Natural killer cell (primary cell): ENCODE measurements around the gene UFD1. TPM values are rescaled to one million over a fixed set of nuclear protein-coding genes. Genes with fewer than 3 reads are reported as not detected.

ENCODE experiments used
- ATAC-seq, 3 donors: fragments of 150-1000 bp in 2 of 3; fragments of 200-7000 bp in 1 of 3; cut with Tn5 transposase; 1 replicate in 1 of 3; 2 replicates in 2 of 3; pipeline ENCODE4 v1.10.0; 2021; ENCODE audit warnings: mild to moderate bottlenecking in 2 of 3, moderate library complexity in 2 of 3
- DNase-seq, 2 donors: peaks; one replicate each; pipeline versions ENCODE4 v3.0.0 to v3.0.0-alpha.2; 2013 to 2021; ENCODE audit warnings: mixed read lengths in 1 of 2
- H3K27ac ChIP-seq: one replicate; pipeline ENCODE4 v1.5.1; 2013; ENCODE audit warnings: mild to moderate bottlenecking, low read length
- H3K27me3 ChIP-seq: one replicate; pipeline ENCODE4 v1.6.1; 2013; ENCODE audit warnings: low read length; ENCODE audit not compliant: control insufficient read depth, insufficient read depth
- H3K36me3 ChIP-seq: one replicate; pipeline ENCODE4 v1.6.1; 2013; ENCODE audit warnings: low read length; ENCODE audit not compliant: control insufficient read depth, insufficient read depth
- H3K4me1 ChIP-seq: one replicate; pipeline ENCODE4 v1.6.1; 2013; ENCODE audit warnings: low read length; ENCODE audit not compliant: control insufficient read depth, insufficient read depth
- H3K4me3 ChIP-seq: one replicate; pipeline ENCODE4 v1.5.1; 2013; ENCODE audit warnings: low read length
- H3K9me3 ChIP-seq: one replicate; pipeline ENCODE4 v1.6.1; 2013; ENCODE audit warnings: low read length; ENCODE audit not compliant: control insufficient read depth, insufficient read depth
- H3K27ac Mint-ChIP-seq, 2 donors: one replicate each; pipeline ENCODE4 v1.8.0; 2022; ENCODE audit warnings: mild to moderate bottlenecking in 2 of 2, mixed read lengths in 2 of 2, moderate library complexity in 1 of 2
- H3K27me3 Mint-ChIP-seq, 2 donors: one replicate each; pipeline ENCODE4 v1.8.0; 2022; ENCODE audit warnings: low read depth in 2 of 2, mixed read lengths in 2 of 2
- H3K36me3 Mint-ChIP-seq: one replicate; pipeline ENCODE4 v1.8.0; 2022; ENCODE audit warnings: mixed read lengths
- H3K4me1 Mint-ChIP-seq, 2 donors: one replicate each; pipeline ENCODE4 v1.8.0; 2022; ENCODE audit warnings: mixed read lengths in 2 of 2
- H3K4me3 Mint-ChIP-seq: one replicate; pipeline ENCODE4 v1.8.0; 2022; ENCODE audit warnings: mild to moderate bottlenecking, moderate library complexity, mixed read lengths
- H3K9me3 Mint-ChIP-seq, 2 donors: one replicate each; pipeline ENCODE4 v1.8.0; 2022; ENCODE audit warnings: mixed read lengths in 2 of 2
- CTCF ChIP-seq: fragments of 200-600 bp; IDR thresholded peaks from one replicate; pipeline ENCODE4 v1.8.0; 2022; ENCODE audit warnings: antibody characterized with exemption
- WGBS: methylation state at CpG from one replicate; pipeline ENCODE4 v1.1.7; 2013; ENCODE audit warnings: missing lambda C conversion rate; ENCODE audit not compliant: insufficient coverage; 5-methylcytosine and 5-hydroxymethylcytosine counted together
- intact Hi-C: fragments of 100-400 bp; cut with micrococcal nuclease; formaldehyde crosslinking; loops from one replicate; pipeline ENCODE4 v1.14.2; 2022
- total RNA-seq, 4 donors: library from RNA; stranded (reverse); fragments of 120-200 nt in 1 of 4; gene quantifications; one replicate each; pipeline versions ENCODE4 v1.2.3 to v1.2.4, GENCODE V29; 2013 to 2022

Gene UFD1
- total RNA-seq, 3 donors from 2014 or later (not counting 1 experiment from before 2014, with no cell fraction given) = 73.8 to 101 (median 77.8) TPM

- H3K36me3 Mint-ChIP-seq = peaks cover 8% of the 10 kb centered on the region
- ATAC-seq (no peak), DNase-seq (no peak)
- H3K4me1 ChIP-seq = no peaks in the 10 kb centered on the region
- TF ChIP-seq CTCF = no peak
- H3K27ac Mint-ChIP-seq = peak overlapping the region; percentile 2 to 3
- no peak overlapping the region for H3K4me3 ChIP-seq
- no peaks in the 10 kb centered on the region for H3K9me3 ChIP-seq
- intact Hi-C loops = no loop called here
- no peaks in the 10 kb centered on the region for H3K9me3 Mint-ChIP-seq
- peaks cover 16 to 34% of the 10 kb centered on the region in 2 donors for H3K4me1 Mint-ChIP-seq
- no peak overlapping the region for H3K27ac ChIP-seq
- no peak overlapping the region for H3K4me3 Mint-ChIP-seq
- H3K36me3 ChIP-seq = peaks cover 53% of the 10 kb centered on the region
- no peaks in the 10 kb centered on the region for H3K27me3 ChIP-seq
- no peaks in the 10 kb centered on the region for H3K27me3 Mint-ChIP-seq
- 96% methylated on average over 4 of the region's 4 CpGs for WGBS
Measured at GRCh38 chr22:19401483-19401882, 77.5 kb downstream of the UFD1 start.

- Histone ChIP-seq H3K4me1 (no peaks in the 10 kb centered on the region), H3K36me3 (peaks cover 50% of the 10 kb centered on the region), H3K27ac (no peak overlapping the region), H3K4me3 (no peak overlapping the region), H3K9me3 (no peaks in the 10 kb centered on the region), H3K27me3 (no peaks in the 10 kb centered on the region)
- Mint-ChIP-seq H3K27ac (peak overlapping the region; percentile 2 to 68), H3K27me3 (no peaks in the 10 kb centered on the region), H3K4me3 (no peak overlapping the region), H3K36me3 (peaks cover 8% of the 10 kb centered on the region), H3K4me1 (peaks cover 16 to 34% of the 10 kb centered on the region in 2 donors), H3K9me3 (no peaks in the 10 kb centered on the region)
- no peak for DNase-seq
- 98% methylated on average over 6 of the region's 6 CpGs for WGBS
- intact Hi-C loops = no loop called here
- TF ChIP-seq CTCF = no peak
- ATAC-seq = no peak
Measured at GRCh38 chr22:19400881-19401280, 78.1 kb downstream of the UFD1 start.

Other genes starting within 250 kb of the UFD1 start
- 1 to 10 TPM in 2 of 3 donors, under 1 TPM in 1; 0.86 to 1.2 (median 1.2) TPM for gene CLTCL1, start 187.5 kb downstream of the UFD1 start, total RNA-seq
- 10 to 100 TPM; 49.6 to 75.9 (median 50.9) TPM for gene HIRA, start 47.5 kb downstream of the UFD1 start, total RNA-seq
- gene MRPL40, start 46.6 kb downstream of the UFD1 start, total RNA-seq = 10 to 100 TPM; 11.6 to 16.7 (median 14.2) TPM
- gene C22orf39, start 31.5 kb downstream of the UFD1 start, total RNA-seq = 10 to 100 TPM; 45.4 to 53.3 (median 50.2) TPM
- 1 to 10 TPM; 1.6 to 4.8 (median 3.3) TPM for gene CDC45, start 727 bp upstream of the UFD1 start, total RNA-seq
- 1 to 10 TPM in 2 of 3 donors, not detected in 1; 1.3 to 1.7 TPM for gene CLDN5, start 45.2 kb upstream of the UFD1 start, total RNA-seq
- gene SEPTIN5, start 235.3 kb upstream of the UFD1 start, total RNA-seq = 1 to 10 TPM in 2 of 3 donors, under 1 TPM in 1; 0.52 to 4.5 (median 1.9) TPM
- 1 to 10 TPM in 2 of 3 donors, under 1 TPM in 1; 0.39 to 7.8 (median 4.2) TPM for gene GP1BB, start 244.3 kb upstream of the UFD1 start, total RNA-seq